Progenitor cell of endocrine pancreas (in vitro differentiated cells): ENCODE measurements around the gene ZNF564. TPM values are rescaled to one million over a fixed set of nuclear protein-coding genes. Genes with fewer than 3 reads are reported as not detected.
A peak's percentile ranks its signal among the peaks of the same experiment; 100 is the strongest.
"Not testable (repeated sequence)": the region's sequence is repeated elsewhere in the genome, so short reads cannot be mapped to it uniquely, and the experiment has no call there.

Source experiments
- DNase-seq: peaks from one replicate; pipeline ENCODE4 v3.0.0; 2021; ENCODE audit warnings: low spot score; ENCODE audit not compliant: unreplicated experiment
- H3K27ac Mint-ChIP-seq: 2 replicates; pipeline ENCODE4 v1.8.0; 2021; ENCODE audit warnings: mild to moderate bottlenecking, moderate library complexity, mixed read lengths
- H3K27me3 Mint-ChIP-seq: 2 replicates; pipeline ENCODE4 v1.8.0; 2021; ENCODE audit warnings: mixed read lengths
- H3K36me3 Mint-ChIP-seq: 2 replicates; pipeline ENCODE4 v1.8.0; 2022; ENCODE audit warnings: mixed read lengths; ENCODE audit not compliant: insufficient read depth
- H3K4me1 Mint-ChIP-seq: 2 replicates; pipeline ENCODE4 v1.8.0; 2021; ENCODE audit warnings: low read depth, mixed read lengths
- H3K4me3 Mint-ChIP-seq: 2 replicates; pipeline ENCODE4 v1.8.0; 2021; ENCODE audit warnings: low read depth, mild to moderate bottlenecking, moderate library complexity, mixed read lengths
- H3K9me3 Mint-ChIP-seq: 2 replicates; pipeline ENCODE4 v1.8.0; 2021; ENCODE audit warnings: low read depth, mixed read lengths
- CTCF ChIP-seq: fragments of 200-600 bp; sonication (generic); IDR thresholded peaks from one replicate; pipeline ENCODE4 v1.5.0; 2021; ENCODE audit warnings: antibody characterized with exemption, mild to moderate bottlenecking; ENCODE audit not compliant: unreplicated experiment
- total RNA-seq: library from RNA; stranded (reverse); gene quantifications from 2 replicates; pipeline ENCODE4 v1.2.1, GENCODE V29; 2021

The ZNF564 gene
- total RNA-seq, 1 donor from 2014 or later = 23.1 TPM

GRCh38 chr19:12580180-12580694, 29.0 kb upstream of the ZNF564 start:
- Mint-ChIP-seq H3K36me3 (peaks cover 65% of the 10 kb centered on the region), H3K27me3 (no peaks in the 10 kb centered on the region), H3K4me3 (no peak overlapping the region), H3K4me1 (no peaks in the 10 kb centered on the region), H3K9me3 (peaks cover 34% of the 10 kb centered on the region), H3K27ac (no peak overlapping the region)
- no peak for TF ChIP-seq CTCF
- DNase-seq = no peak

DNA sequence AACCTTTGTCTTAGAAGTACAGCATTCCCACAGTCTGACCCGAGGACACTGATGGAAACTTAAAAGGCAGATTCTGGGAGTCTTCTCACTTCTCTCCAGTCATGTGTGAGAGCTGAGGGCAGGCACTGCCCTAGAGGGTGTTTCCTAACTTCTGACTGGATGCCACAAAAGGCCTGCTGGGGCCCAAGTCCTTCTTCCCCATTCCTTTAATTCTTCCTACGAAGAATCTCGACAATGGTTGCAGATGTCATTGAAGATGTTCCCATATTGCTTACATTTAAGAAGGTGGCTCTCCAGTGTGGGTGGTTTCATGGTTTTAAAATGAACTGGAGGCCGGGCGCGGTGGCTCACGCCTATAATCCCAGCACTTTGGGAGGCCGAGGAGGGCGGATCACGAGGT, 27.4 kb upstream of the ZNF564 start:
- H3K27me3 Mint-ChIP-seq = no peaks in the 10 kb centered on the region
- H3K36me3 Mint-ChIP-seq = peaks cover 65% of the 10 kb centered on the region
- H3K4me1 Mint-ChIP-seq = no peaks in the 10 kb centered on the region
- H3K4me3 Mint-ChIP-seq = no peak overlapping the region
- H3K9me3 Mint-ChIP-seq = peaks cover 33% of the 10 kb centered on the region
- DNase-seq = no peak
- peak overlapping the region; percentile 77 for H3K27ac Mint-ChIP-seq
- no peak for TF ChIP-seq CTCF

- Mint-ChIP-seq H3K36me3 (peaks cover 23% of the 10 kb centered on the region), H3K9me3 (peaks cover 17% of the 10 kb centered on the region), H3K27ac (no peak overlapping the region), H3K4me3 (no peak overlapping the region), H3K4me1 (no peaks in the 10 kb centered on the region), H3K27me3 (no peaks in the 10 kb centered on the region)
- no peak for DNase-seq
- TF ChIP-seq CTCF = no peak
Observed at GRCh38 chr19:12574036-12574435, 22.8 kb upstream of the ZNF564 start.

GRCh38 chr19:12567951-12568350, 16.7 kb upstream of the ZNF564 start:
- Mint-ChIP-seq H3K27ac (no peak overlapping the region), H3K4me3 (no peak overlapping the region), H3K36me3 (no peaks in the 10 kb centered on the region), H3K9me3 (peaks cover 3% of the 10 kb centered on the region), H3K27me3 (peaks cover under 1% of the 10 kb centered on the region), H3K4me1 (no peaks in the 10 kb centered on the region)
- no peak for TF ChIP-seq CTCF
- DNase-seq = no peak

DNA sequence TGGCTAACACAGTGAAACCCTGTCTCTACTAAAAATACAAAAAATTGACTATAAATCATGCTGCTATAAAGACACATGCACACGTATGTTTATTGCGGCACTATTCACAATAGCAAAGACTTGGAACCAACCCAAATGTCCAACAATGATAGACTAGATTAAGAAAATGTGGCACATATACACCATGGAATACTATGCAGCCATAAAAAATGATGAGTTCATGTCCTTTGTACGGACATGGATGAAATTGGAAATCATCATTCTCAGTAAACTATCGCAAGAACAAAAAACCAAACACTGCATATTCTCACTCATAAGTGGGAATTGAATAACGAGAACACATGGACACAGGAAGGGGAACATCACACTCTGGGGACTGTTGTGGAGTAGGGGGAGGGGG, 15.1 kb upstream of the ZNF564 start:
- DNase-seq, H3K9me3 Mint-ChIP-seq, H3K36me3 Mint-ChIP-seq, H3K27ac Mint-ChIP-seq, H3K4me1 Mint-ChIP-seq, H3K4me3 Mint-ChIP-seq, H3K27me3 Mint-ChIP-seq: not testable (repeated sequence)

DNA sequence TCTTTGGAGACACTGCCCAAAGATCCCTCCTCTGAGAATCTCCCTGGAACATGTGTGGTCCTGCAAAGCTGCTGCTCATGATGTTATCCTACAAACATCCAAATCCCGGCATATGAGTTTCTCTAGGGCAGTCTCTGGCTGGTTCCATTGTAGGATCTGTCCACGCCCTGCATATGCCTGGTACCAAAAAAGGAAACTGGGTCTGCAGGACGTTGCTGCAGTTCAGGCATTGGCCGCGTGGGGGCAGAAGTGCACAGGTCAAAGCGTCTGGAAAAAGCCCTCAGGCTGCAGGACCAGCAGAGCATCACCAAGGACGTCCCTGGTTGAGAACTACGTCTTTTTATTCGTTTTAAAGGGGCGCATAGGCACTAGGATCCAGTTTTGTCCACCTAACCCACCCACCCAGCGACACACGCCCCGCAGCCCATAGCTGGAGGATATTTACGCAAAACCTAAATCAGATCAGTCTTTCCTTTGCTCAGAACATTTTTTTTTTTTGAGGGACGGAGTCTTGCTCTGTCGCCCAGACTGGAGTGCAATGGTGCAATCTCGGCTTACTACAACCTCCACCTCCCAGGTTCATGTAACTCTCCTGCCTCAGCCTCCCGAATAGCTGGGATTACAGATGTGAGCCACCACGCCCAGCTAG, 12.9 kb upstream of the ZNF564 start:
- Mint-ChIP-seq H3K27me3 (peaks cover 11% of the 10 kb centered on the region), H3K4me3 (no peak overlapping the region), H3K9me3 (no peaks in the 10 kb centered on the region), H3K27ac (peak overlapping the region; percentile 5), H3K36me3 (no peaks in the 10 kb centered on the region), H3K4me1 (no peaks in the 10 kb centered on the region)
- DNase-seq = peak; percentile 90
- TF ChIP-seq CTCF = peak; percentile 94
